Measurements from ENCODE around the gene BCL2.
"Not testable (repeated sequence)": the region's sequence is repeated elsewhere in the genome, so short reads cannot be mapped to it uniquely, and the experiment has no call there.

BCL2 gene

GRCh38 chr18:63203497-63203896 lies 116.1 kb downstream of the BCL2 start:
- Histone ChIP-seq H3K4me3 (no peak overlapping the region), H3K9me3 (no peaks in the 10 kb centered on the region), H3K36me3 (replicated peaks) (no peaks in the 10 kb centered on the region), H3K4me1 (no peaks in the 10 kb centered on the region), H3K27me3 (ENCODE audit: low read depth) (0 out of 2 replicates have a peak, but pooled peaks cover 3% of the 10 kb centered on the region)
- in situ Hi-C loops (cut with MboI; ENCODE audit: low sequenced_read_pairs): no loop called here
- DNase-seq (ENCODE audit: low spot score in 2 of 2): no peak

- H3K4me1 ChIP-seq: 0 out of 2 replicates have a peak, but pooled peaks cover under 1% of the 10 kb centered on the region
- DNase-seq (ENCODE audit: low spot score in 2 of 2): no peak
- H3K36me3 ChIP-seq (replicated peaks): no peaks in the 10 kb centered on the region
- in situ Hi-C loops (cut with MboI; ENCODE audit: low sequenced_read_pairs): no loop called here
- H3K4me3 ChIP-seq: no peak overlapping the region
- no peaks in the 10 kb centered on the region for H3K9me3 ChIP-seq
- 0 out of 2 replicates have a peak, but pooled peaks cover 2% of the 10 kb centered on the region for H3K27me3 ChIP-seq (ENCODE audit: low read depth)
These were observed 116.7 kb downstream of the BCL2 start for GRCh38 chr18:63202828-63203227.

- H3K9me3 ChIP-seq; H3K27me3 ChIP-seq (ENCODE audit: low read depth); H3K4me3 ChIP-seq; in situ Hi-C loops (cut with MboI; ENCODE audit: low sequenced_read_pairs); DNase-seq (ENCODE audit: low spot score in 2 of 2); H3K36me3 ChIP-seq (replicated peaks); H3K4me1 ChIP-seq: not testable (repeated sequence)
These were observed 118.1 kb downstream of the BCL2 start for GRCh38 chr18:63201456-63201855.

GRCh38 chr18:63199743-63200241 lies 119.8 kb downstream of the BCL2 start:
- no peak for DNase-seq (ENCODE audit: low spot score in 2 of 2)
- no peaks in the 10 kb centered on the region for H3K36me3 ChIP-seq (replicated peaks)
- H3K4me1 ChIP-seq: peaks cover 3% of the 10 kb centered on the region; the same call in 1 of the 2 replicates
- H3K9me3 ChIP-seq: no peaks in the 10 kb centered on the region
- H3K4me3 ChIP-seq: no peak overlapping the region
- in situ Hi-C loops (cut with MboI; ENCODE audit: low sequenced_read_pairs): no loop called here
- H3K27me3 ChIP-seq (ENCODE audit: low read depth): no peaks in the 10 kb centered on the region

GRCh38 chr18:63198868-63199742 lies 120.5 kb downstream of the BCL2 start:
- no peak for DNase-seq (ENCODE audit: low spot score in 2 of 2)
- peaks cover 3% of the 10 kb centered on the region; the same call in 1 of the 2 replicates for H3K4me1 ChIP-seq
- in situ Hi-C loops (cut with MboI; ENCODE audit: low sequenced_read_pairs): no loop called here

GRCh38 chr18:63198098-63198760 lies 121.3 kb downstream of the BCL2 start:
- Histone ChIP-seq H3K4me3 (no peak overlapping the region), H3K9me3 (no peaks in the 10 kb centered on the region), H3K4me1 (peaks cover 3% of the 10 kb centered on the region; the same call in 1 of the 2 replicates), H3K36me3 (replicated peaks) (no peaks in the 10 kb centered on the region), H3K27me3 (ENCODE audit: low read depth) (no peaks in the 10 kb centered on the region)
- DNase-seq (ENCODE audit: low spot score in 2 of 2): no peak
- in situ Hi-C loops (cut with MboI; ENCODE audit: low sequenced_read_pairs): no loop called here

More at GRCh38 chr18:63198868-63199742, 120.5 kb downstream of the BCL2 start:
- Histone ChIP-seq H3K9me3 (no peaks in the 10 kb centered on the region), H3K4me3 (no peak overlapping the region), H3K27me3 (ENCODE audit: low read depth) (no peaks in the 10 kb centered on the region), H3K36me3 (replicated peaks) (no peaks in the 10 kb centered on the region)

GRCh38 chr18:63197246-63197869 lies 122.2 kb downstream of the BCL2 start:
- DNase-seq (ENCODE audit: low spot score in 2 of 2): no peak
- in situ Hi-C loops (cut with MboI; ENCODE audit: low sequenced_read_pairs): no loop called here
- Histone ChIP-seq H3K9me3 (no peaks in the 10 kb centered on the region), H3K36me3 (replicated peaks) (no peaks in the 10 kb centered on the region), H3K4me1 (peaks cover 3% of the 10 kb centered on the region; the same call in 1 of the 2 replicates), H3K27me3 (ENCODE audit: low read depth) (no peaks in the 10 kb centered on the region), H3K4me3 (no peak overlapping the region)

GRCh38 chr18:63195326-63196159 lies 124.0 kb downstream of the BCL2 start:
- in situ Hi-C loops (cut with MboI; ENCODE audit: low sequenced_read_pairs): no loop called here

GRCh38 chr18:63192885-63193349 lies 126.7 kb downstream of the BCL2 start:
- in situ Hi-C loops (cut with MboI; ENCODE audit: low sequenced_read_pairs): no loop called here
- no peaks in the 10 kb centered on the region for H3K36me3 ChIP-seq (replicated peaks)

More at GRCh38 chr18:63195326-63196159, 124.0 kb downstream of the BCL2 start:
- H3K9me3 ChIP-seq: no peaks in the 10 kb centered on the region
- H3K4me1 ChIP-seq: peaks cover 3% of the 10 kb centered on the region; the same call in 1 of the 2 replicates
- H3K27me3 ChIP-seq (ENCODE audit: low read depth): no peaks in the 10 kb centered on the region
- H3K36me3 ChIP-seq (replicated peaks): no peaks in the 10 kb centered on the region
- no peak overlapping the region for H3K4me3 ChIP-seq
- no peak for DNase-seq (ENCODE audit: low spot score in 2 of 2)

GRCh38 chr18:63192126-63192884 lies 127.3 kb downstream of the BCL2 start:
- in situ Hi-C loops (cut with MboI; ENCODE audit: low sequenced_read_pairs): no loop called here
- H3K27me3 ChIP-seq (ENCODE audit: low read depth): no peaks in the 10 kb centered on the region
- H3K36me3 ChIP-seq (replicated peaks): no peaks in the 10 kb centered on the region
- no peak overlapping the region for H3K4me3 ChIP-seq
- H3K4me1 ChIP-seq: peaks cover 11% of the 10 kb centered on the region
- H3K9me3 ChIP-seq: no peaks in the 10 kb centered on the region
- no peak for DNase-seq (ENCODE audit: low spot score in 2 of 2)

More at GRCh38 chr18:63192885-63193349, 126.7 kb downstream of the BCL2 start:
- no peaks in the 10 kb centered on the region for H3K9me3 ChIP-seq
- H3K4me3 ChIP-seq: no peak overlapping the region
- peaks cover 8% of the 10 kb centered on the region for H3K4me1 ChIP-seq
- no peaks in the 10 kb centered on the region for H3K27me3 ChIP-seq (ENCODE audit: low read depth)
- no peak for DNase-seq (ENCODE audit: low spot score in 2 of 2)

- Histone ChIP-seq H3K27me3 (ENCODE audit: low read depth) (no peaks in the 10 kb centered on the region), H3K4me3 (no peak overlapping the region), H3K4me1 (peaks cover 18% of the 10 kb centered on the region), H3K9me3 (no peaks in the 10 kb centered on the region), H3K36me3 (replicated peaks) (no peaks in the 10 kb centered on the region)
- no peak for DNase-seq (ENCODE audit: low spot score in 2 of 2)
- in situ Hi-C loops (cut with MboI; ENCODE audit: low sequenced_read_pairs): no loop called here
These were observed 128.2 kb downstream of the BCL2 start for GRCh38 chr18:63191413-63191812.

- H3K4me3 ChIP-seq; DNase-seq (ENCODE audit: low spot score in 2 of 2); in situ Hi-C loops (cut with MboI; ENCODE audit: low sequenced_read_pairs); H3K27me3 ChIP-seq (ENCODE audit: low read depth); H3K9me3 ChIP-seq; H3K36me3 ChIP-seq (replicated peaks): not testable (repeated sequence)
- H3K4me1 ChIP-seq: peaks cover 24% of the 10 kb centered on the region
These were observed 128.7 kb downstream of the BCL2 start for GRCh38 chr18:63190838-63191237.
